ENCODE measurements around the gene SESN3.
"Not testable (repeated sequence)": the region's sequence is repeated elsewhere in the genome, so short reads cannot be mapped to it uniquely, and the experiment has no call there.

Gene SESN3

GRCh38 chr11:95231127-95231880 lies at the start of gene SESN3:
TSS of gene SESN3 (minus strand) at chr11:95231202. CDS start at chr11:95230860, 342 bp downstream.
- CTCF ChIA-PET: interaction anchor here (0.6 to 1.7 kb wide), 3 partner anchors 14 to 474 kb away, joined by 3 to 14 read pairs (median 3); no protein-coding TSS in a partner anchor
- peak; percentile 90 for DNase-seq (ENCODE audit: extremely low spot score)
- TF ChIP-seq FOXK2 (IDR thresholded peaks at IDR 0.05) (no peak), PKNOX1 (IDR thresholded peaks at IDR 0.05) (peak; percentile 44), TARDBP (IDR thresholded peaks at IDR 0.05) (no peak)
- POLR2A ChIA-PET: interaction anchor here (0.5 to 2.4 kb wide), 26 partner anchors 8 to 506 kb away, joined by 3 to 19 read pairs (median 4); partner anchors contain the start of genes ENDOD1 and SRSF8

- CTCF ChIA-PET: no interaction called here
- no peak for TF ChIP-seq CTBP1 (IDR thresholded peaks at IDR 0.05; ENCODE audit: borderline replicate concordance)
- no peak for TF ChIP-seq ZNF384 (IDR thresholded peaks at IDR 0.05)
- TF ChIP-seq FOXA1 (IDR thresholded peaks at IDR 0.05): no peak
- TF ChIP-seq ELF4 (IDR thresholded peaks at IDR 0.05): no peak
- TF ChIP-seq ARNT (IDR thresholded peaks at IDR 0.05): no peak
- TF ChIP-seq FOXK2 (IDR thresholded peaks at IDR 0.05): no peak
- no peak for TF ChIP-seq TARDBP (IDR thresholded peaks at IDR 0.05)
- no peak for TF ChIP-seq FOXM1 (IDR thresholded peaks at IDR 0.05; ENCODE audit: borderline replicate concordance)
- no peak for TF ChIP-seq LEF1 (IDR thresholded peaks at IDR 0.05; ENCODE audit: borderline replicate concordance)
- TF ChIP-seq SUZ12 (IDR thresholded peaks at IDR 0.05): no peak
- no peak for TF ChIP-seq SP1 (IDR thresholded peaks at IDR 0.05)
- no peak for TF ChIP-seq BHLHE40 (IDR thresholded peaks at IDR 0.05; ENCODE audit: borderline replicate concordance)
- TF ChIP-seq HDGF (IDR thresholded peaks at IDR 0.05; ENCODE audit: borderline replicate concordance): no peak
- TF ChIP-seq PKNOX1 (IDR thresholded peaks at IDR 0.05): no peak
- POLR2A ChIA-PET: no interaction called here
- no peak for DNase-seq (ENCODE audit: extremely low spot score)
These were observed 49.2 kb upstream of the SESN3 start for GRCh38 chr11:95279921-95280868.

- DNase-seq (ENCODE audit: extremely low spot score): no peak
- ChIA-PET CTCF (no interaction called here), POLR2A (no interaction called here)
- no peak for TF ChIP-seq ELF4 (IDR thresholded peaks at IDR 0.05)
- no peak for TF ChIP-seq ARNT (IDR thresholded peaks at IDR 0.05)
These were observed 46.9 kb upstream of the SESN3 start for GRCh38 chr11:95277868-95278267.

GRCh38 chr11:95276139-95276538 lies 45.1 kb upstream of the SESN3 start:
- POLR2A ChIA-PET: no interaction called here
- CTCF ChIA-PET: no interaction called here
- DNase-seq (ENCODE audit: extremely low spot score): no peak
- TF ChIP-seq FOXA1 (IDR thresholded peaks at IDR 0.05) (no peak), ELF4 (IDR thresholded peaks at IDR 0.05) (no peak), ZNF384 (IDR thresholded peaks at IDR 0.05) (no peak), LEF1 (IDR thresholded peaks at IDR 0.05; ENCODE audit: borderline replicate concordance) (no peak), HDGF (IDR thresholded peaks at IDR 0.05; ENCODE audit: borderline replicate concordance) (no peak), NFRKB (IDR thresholded peaks at IDR 0.05) (no peak), TARDBP (IDR thresholded peaks at IDR 0.05) (no peak)

- DNase-seq (ENCODE audit: extremely low spot score); POLR2A ChIA-PET; CTCF ChIA-PET: not testable (repeated sequence)
These were observed 42.6 kb upstream of the SESN3 start for GRCh38 chr11:95273618-95274017.

GRCh38 chr11:95269036-95269819 lies 38.2 kb upstream of the SESN3 start:
- ChIA-PET CTCF (no interaction called here), POLR2A (interaction anchor here (1.1 kb wide), 1 partner anchor 37 kb away, joined by 3 read pairs; no protein-coding TSS in a partner anchor)
- no peak for DNase-seq (ENCODE audit: extremely low spot score)
- no peak for TF ChIP-seq FOXA1 (IDR thresholded peaks at IDR 0.05)
- no peak for TF ChIP-seq ELF4 (IDR thresholded peaks at IDR 0.05)
- peak; percentile 6; the same call in 1 of the 2 replicates for TF ChIP-seq PKNOX1 (IDR thresholded peaks at IDR 0.05)
- no peak for TF ChIP-seq SUZ12 (IDR thresholded peaks at IDR 0.05)
- no peak for TF ChIP-seq ZNF384 (IDR thresholded peaks at IDR 0.05)
- no peak for TF ChIP-seq CTBP1 (IDR thresholded peaks at IDR 0.05; ENCODE audit: borderline replicate concordance)

All from HEK293T (cell line).